BE2C (cell line): ENCODE results near the gene POLR3H.
"Not testable (repeated sequence)": the region's sequence is repeated elsewhere in the genome, so short reads cannot be mapped to it uniquely, and the experiment has no call there.

Source experiments
- DNase-seq: peaks from one replicate; pipeline ENCODE4 v3.0.0-alpha.2; 2020
- H3K27me3 ChIP-seq: fragments of 250-450 bp; sonication (Bioruptor Pico); 2 replicates; pipeline ENCODE4 v1.5.1; 2020; ENCODE audit warnings: mild to moderate bottlenecking
- H3K36me3 ChIP-seq: fragments of 250-450 bp; sonication (Bioruptor Pico); 2 replicates; pipeline ENCODE4 v1.5.1; 2020; ENCODE audit warnings: mild to moderate bottlenecking
- H3K4me1 ChIP-seq: fragments of 250-450 bp; sonication (Bioruptor Pico); 2 replicates; pipeline ENCODE4 v1.5.1; 2020
- H3K4me3 ChIP-seq: 2 replicates; pipeline ENCODE4 v1.5.1; 2011; ENCODE audit warnings: low read depth, low read length
- H3K9me3 ChIP-seq: fragments of 250-450 bp; sonication (Bioruptor Pico); 2 replicates; pipeline ENCODE4 v1.5.1; 2020
- CTCF ChIP-seq: IDR thresholded peaks from 2 replicates; pipeline ENCODE4 v1.5.1; 2012; ENCODE audit warnings: mild to moderate bottlenecking, low read depth, low read length

Gene POLR3H

GRCh38 chr22:41561335-41561734 lies 17.1 kb upstream of the POLR3H start:
- no peak for TF ChIP-seq CTCF
- Histone ChIP-seq H3K4me1 (peaks cover 29% of the 10 kb centered on the region), H3K4me3 (peak overlapping the region; percentile 57), H3K36me3 (no peaks in the 10 kb centered on the region), H3K9me3 (no peaks in the 10 kb centered on the region), H3K27me3 (no peaks in the 10 kb centered on the region)
- peak; percentile 53 for DNase-seq

GRCh38 chr22:41560095-41560471 lies 15.8 kb upstream of the POLR3H start:
- no peaks in the 10 kb centered on the region for H3K27me3 ChIP-seq
- TF ChIP-seq CTCF: no peak
- peaks cover 31% of the 10 kb centered on the region for H3K4me1 ChIP-seq
- H3K9me3 ChIP-seq: no peaks in the 10 kb centered on the region
- no peak overlapping the region; the same call in 1 of the 2 replicates for H3K4me3 ChIP-seq
- peak; percentile 44 for DNase-seq
- H3K36me3 ChIP-seq: no peaks in the 10 kb centered on the region

- DNase-seq, H3K36me3 ChIP-seq, H3K4me3 ChIP-seq, H3K27me3 ChIP-seq, H3K9me3 ChIP-seq: not testable (repeated sequence)
- H3K4me1 ChIP-seq: peaks cover 30% of the 10 kb centered on the region
Observed at GRCh38 chr22:41558241-41558630, 14.0 kb upstream of the POLR3H start.

- Histone ChIP-seq H3K36me3 (no peaks in the 10 kb centered on the region), H3K4me3 (no peak overlapping the region), H3K4me1 (peaks cover 24% of the 10 kb centered on the region), H3K27me3 (no peaks in the 10 kb centered on the region), H3K9me3 (no peaks in the 10 kb centered on the region)
- no peak for DNase-seq
- TF ChIP-seq CTCF: no peak
Observed at GRCh38 chr22:41557401-41558240, 13.4 kb upstream of the POLR3H start.

- H3K4me1 ChIP-seq: peaks cover 18% of the 10 kb centered on the region
- no peak overlapping the region for H3K4me3 ChIP-seq
- H3K36me3 ChIP-seq: no peaks in the 10 kb centered on the region
- no peaks in the 10 kb centered on the region for H3K27me3 ChIP-seq
- TF ChIP-seq CTCF: no peak
- H3K9me3 ChIP-seq: no peaks in the 10 kb centered on the region
- no peak for DNase-seq
Observed at GRCh38 chr22:41556561-41556960, 12.3 kb upstream of the POLR3H start.

- Histone ChIP-seq H3K9me3 (no peaks in the 10 kb centered on the region), H3K27me3 (no peaks in the 10 kb centered on the region), H3K36me3 (no peaks in the 10 kb centered on the region), H3K4me3 (no peak overlapping the region), H3K4me1 (peaks cover 12% of the 10 kb centered on the region)
- TF ChIP-seq CTCF: no peak
- DNase-seq: peak; percentile 71
Observed at GRCh38 chr22:41555325-41555982, 11.2 kb upstream of the POLR3H start.
